GM19452 (cell line): ENCODE measurements around the gene KIF23.

Experiments
- ATAC-seq: cut with Tn5 transposase; IDR thresholded peaks from one replicate; pipeline ENCODE4 v1.9.1; 2021; ENCODE audit not compliant: unreplicated experiment

Gene KIF23

GRCh38 chr15:69394556-69395282 lies 19.4 kb upstream of the KIF23 start:
- ATAC-seq = no peak

DNA sequence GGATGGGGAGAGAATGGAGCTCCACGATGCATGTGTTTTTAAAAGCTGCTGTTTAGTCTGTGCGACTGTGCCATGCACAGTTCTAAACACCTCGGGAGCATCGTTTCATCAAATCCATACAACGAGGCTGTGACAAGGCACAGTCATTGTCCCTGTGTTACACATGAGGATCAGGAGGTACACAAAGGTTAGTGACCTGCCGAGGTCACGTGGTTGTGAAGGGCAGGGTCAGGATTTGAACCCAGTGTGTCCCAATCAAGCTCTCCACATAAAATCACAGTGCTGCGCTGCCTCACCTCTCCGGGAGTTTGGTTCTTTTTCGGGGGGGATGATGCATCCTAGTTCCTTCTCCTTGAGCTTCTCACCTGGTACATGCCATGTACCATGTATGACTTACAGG lies 18.7 kb upstream of the KIF23 start:
- no peak for ATAC-seq

- no peak for ATAC-seq
Measured at GRCh38 chr15:69395991-69396390, 18.2 kb upstream of the KIF23 start.

GRCh38 chr15:69398491-69398891 lies 15.7 kb upstream of the KIF23 start:
- ATAC-seq = no peak

DNA sequence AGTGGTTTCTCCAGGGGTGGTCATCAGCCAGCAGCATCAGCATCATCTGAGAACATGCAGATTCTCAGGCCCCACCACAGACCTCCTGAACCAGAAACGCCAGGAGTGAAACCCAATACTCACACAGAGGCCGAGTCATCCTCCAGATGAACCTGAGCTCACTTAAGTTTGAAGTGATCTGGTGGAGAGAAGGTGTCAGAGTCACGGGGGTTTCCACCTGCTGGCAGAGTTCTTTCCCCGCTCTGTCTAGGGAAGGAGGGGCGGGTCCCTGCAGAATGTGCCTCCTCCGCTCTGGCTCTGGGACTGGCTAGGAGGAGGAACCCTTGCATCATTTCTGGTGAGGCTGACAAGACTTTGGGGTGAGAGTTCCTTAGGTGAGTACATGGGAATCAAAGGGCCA lies 13.3 kb upstream of the KIF23 start:
- ATAC-seq = no peak

- no peak for ATAC-seq
Measured at GRCh38 chr15:69402816-69403215, 11.3 kb upstream of the KIF23 start.

- no peak for ATAC-seq
Measured at GRCh38 chr15:69403594-69403993, 10.6 kb upstream of the KIF23 start.

- ATAC-seq = no peak
Measured at GRCh38 chr15:69405110-69405509, 9.0 kb upstream of the KIF23 start.

- no peak for ATAC-seq
Measured at GRCh38 chr15:69407719-69408400, 6.3 kb upstream of the KIF23 start.

- ATAC-seq = no peak
Measured at GRCh38 chr15:69408841-69409240, 5.3 kb upstream of the KIF23 start.

DNA sequence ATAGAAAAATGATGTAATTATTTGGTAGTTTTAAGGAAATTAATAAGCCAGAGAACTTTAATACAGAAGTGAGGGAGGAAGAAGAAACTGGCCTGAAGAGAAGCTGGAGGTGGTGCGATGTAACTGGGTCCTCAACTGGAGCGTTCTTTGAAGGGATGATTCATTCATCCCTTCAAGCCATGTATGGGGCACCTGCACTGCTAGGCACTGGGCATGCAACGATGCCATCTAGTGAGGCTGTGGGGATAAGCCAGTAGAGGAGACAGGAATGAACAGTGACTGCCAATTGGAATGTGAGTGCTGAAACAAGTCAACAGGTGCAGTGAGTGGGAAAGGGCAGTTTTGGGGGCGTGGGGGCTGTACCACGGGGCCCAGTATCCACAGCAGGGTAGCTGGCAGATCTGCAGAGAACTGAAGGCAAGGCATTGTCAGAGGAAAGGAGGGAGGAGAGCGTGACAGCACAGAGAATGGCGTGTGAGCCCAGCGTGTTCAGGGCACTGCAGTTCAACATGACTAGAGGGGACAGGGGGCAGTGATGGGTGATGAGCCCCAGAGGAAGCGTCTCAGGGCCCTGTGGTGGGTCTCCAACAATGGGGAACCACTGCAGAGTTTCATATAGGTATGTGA lies 3.8 kb upstream of the KIF23 start:
- no peak for ATAC-seq

DNA sequence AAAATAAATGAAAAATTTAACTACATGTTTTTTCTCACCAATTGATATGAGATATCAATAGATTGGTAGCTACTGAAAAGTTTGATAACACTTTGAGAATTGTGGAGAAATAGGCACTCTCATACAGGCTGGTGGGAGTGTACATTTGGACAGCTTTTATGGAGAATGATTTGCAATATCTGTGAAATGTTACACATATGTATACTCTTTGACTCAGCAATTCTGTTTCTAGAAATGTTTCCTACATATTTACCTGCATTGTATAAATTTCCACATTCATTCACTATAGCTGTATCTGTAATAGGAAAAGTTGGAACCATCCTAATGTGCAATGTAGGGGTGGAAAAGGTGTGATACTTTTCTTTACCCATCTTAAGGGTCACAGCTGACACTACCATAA lies 1.9 kb upstream of the KIF23 start:
- no peak for ATAC-seq

DNA sequence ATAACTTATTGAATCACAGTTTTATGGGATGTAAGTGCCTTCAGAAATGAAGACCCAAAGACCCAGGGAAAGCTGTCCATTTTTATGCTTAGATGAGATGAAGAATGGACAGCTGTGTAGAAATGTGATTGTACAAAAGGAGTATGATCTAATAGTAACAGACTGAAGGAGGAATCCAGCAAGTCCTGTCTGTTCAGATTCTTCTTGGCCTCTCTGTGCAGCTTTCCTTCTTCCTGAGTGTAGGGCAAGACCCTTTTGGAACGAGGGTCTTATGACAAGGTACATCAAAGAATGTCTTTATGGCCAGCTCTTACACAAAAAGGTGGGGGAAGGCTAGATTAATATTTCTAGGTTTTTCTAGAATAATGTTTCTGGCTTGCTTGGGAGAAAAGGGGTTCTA lies 1.4 kb upstream of the KIF23 start:
- no peak for ATAC-seq

DNA sequence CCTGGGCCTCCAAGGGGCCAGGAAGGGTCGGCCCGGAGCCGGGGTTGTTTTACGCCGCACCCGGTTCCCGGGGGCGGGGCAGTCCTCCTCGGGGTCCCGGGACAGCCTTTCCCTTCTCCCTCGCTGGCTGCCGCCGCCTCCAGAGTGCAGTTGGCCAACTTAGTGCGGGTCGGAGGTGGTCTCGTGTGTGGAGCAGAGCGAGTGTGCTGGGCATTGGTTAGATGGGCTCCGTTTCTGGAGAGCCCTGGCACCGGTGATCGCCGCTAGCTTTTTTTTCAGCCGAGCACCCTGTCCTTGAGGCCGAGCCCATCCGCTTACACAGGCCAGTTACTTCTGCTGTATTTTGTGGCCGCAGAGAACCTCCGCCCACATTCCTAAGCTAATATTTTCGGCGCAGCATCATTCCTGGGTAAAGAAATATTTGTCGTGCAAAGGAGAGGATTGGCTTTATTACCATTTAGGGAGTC lies 585 bp downstream of the KIF23 start:
- peak; percentile 5 for ATAC-seq

GRCh38 chr15:69415381-69415780 lies 1.2 kb downstream of the KIF23 start:
- no peak for ATAC-seq

- no peak for ATAC-seq
Measured at GRCh38 chr15:69417581-69417980, 3.4 kb downstream of the KIF23 start.

GRCh38 chr15:69421498-69421897 lies 7.3 kb downstream of the KIF23 start:
- ATAC-seq = no peak

- ATAC-seq = no peak
Measured at GRCh38 chr15:69422336-69422895, 8.3 kb downstream of the KIF23 start.

GRCh38 chr15:69424001-69424400 lies 9.9 kb downstream of the KIF23 start:
- ATAC-seq = no peak

DNA sequence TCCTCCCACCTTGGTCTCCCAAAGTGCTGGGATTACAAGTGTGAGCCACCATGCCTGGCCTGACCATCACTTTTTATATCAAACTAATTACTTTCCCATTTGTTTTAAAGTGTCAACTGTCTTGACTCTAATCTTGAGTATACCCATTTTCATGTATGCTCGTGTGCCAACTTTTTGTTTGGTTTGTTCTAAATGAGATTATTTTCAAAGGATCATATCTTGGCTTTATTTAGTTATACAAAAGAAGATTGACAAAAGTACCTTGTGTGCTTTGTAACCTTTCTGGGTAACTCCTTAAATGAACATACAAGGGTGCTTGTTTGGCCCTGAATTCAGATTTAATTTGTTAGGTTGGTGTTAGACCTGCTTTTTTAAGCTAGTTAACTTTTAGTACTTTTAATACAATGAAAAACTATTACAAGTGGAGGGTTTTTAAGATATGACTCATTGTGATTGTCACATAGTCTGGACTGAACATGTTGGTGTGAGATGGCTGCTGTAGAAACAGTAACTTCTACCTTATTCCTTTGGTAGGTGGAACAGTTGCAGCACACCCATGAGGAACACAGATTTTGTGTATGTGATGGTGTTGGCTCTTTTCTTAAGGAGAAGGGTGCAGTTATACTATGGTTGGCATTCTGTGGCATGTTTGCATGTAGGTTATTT lies 10.7 kb downstream of the KIF23 start:
- no peak for ATAC-seq

DNA sequence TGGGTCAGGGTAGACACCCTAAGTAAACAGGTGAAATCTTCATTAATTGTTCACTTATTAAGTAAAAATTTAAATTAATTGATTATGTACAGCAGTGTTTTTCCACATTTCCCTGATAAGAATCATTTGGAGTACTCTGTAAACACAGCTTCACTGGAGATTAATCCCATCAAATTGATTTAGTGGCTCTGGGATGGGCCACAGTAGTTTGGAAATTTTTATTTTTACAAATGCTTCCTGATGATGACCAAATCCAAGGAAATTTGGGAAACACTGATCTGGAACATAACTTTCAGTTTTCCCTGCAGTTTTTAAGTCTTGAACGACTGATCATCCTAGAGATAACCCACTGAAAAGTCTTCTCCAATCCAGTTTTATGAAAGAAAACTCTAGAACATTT lies 19.7 kb downstream of the KIF23 start:
- ATAC-seq = no peak
